K562 (cell line): ENCODE results near the gene FARP1. TPM values are rescaled to one million over a fixed set of nuclear protein-coding genes. Genes with fewer than 3 reads are reported as not detected.

Experiments used
- ATAC-seq: fragments of 200-7000 bp; cut with Tn5 transposase; 3 replicates; pipeline ENCODE4 v1.9.1; 2020; ENCODE audit warnings: moderate library complexity
- BruUV-seq: library from RNA; stranded (reverse); fragments of 400-500 nt; replicated peaks from 2 replicates; lab custom pipeline; 2021; lab: Mats Ljungman, UMichigan
- CTCF ChIA-PET: fragments of 300-600 bp; formaldehyde crosslinking; extraction: SDS; loops from one replicate; lab custom pipeline; 2021; ENCODE audit warnings: low intra/inter-chr PET ratio; lab: Yijun Ruan, JAX
- POLR2A ChIA-PET: fragments of 300-600, 350-650 bp; sonication (Branson Sonifier 250); formaldehyde crosslinking; extraction: SDS; loops from one replicate; lab custom pipeline; 2021; ENCODE audit warnings: antibody characterized with exemption, inconsistent platforms; lab: Yijun Ruan, JAX
- DNase-seq, 4 experiments: peaks; one replicate each; pipeline versions ENCODE4 v3.0.0 to v3.0.0-alpha.2; 2011 to 2018; ENCODE audit warnings: low spot score in 3 of 4, mixed read lengths in 3 of 4; ENCODE audit errors: extremely low read depth in 1 of 4
- FAIRE-seq: peaks from 2 replicates; lab custom pipeline; 2011; peaks lifted over from hg19 to GRCh38; lab: Jason Lieb, UNC
- H2AFZ ChIP-seq: 2 replicates; pipeline ENCODE4 v1.6.0; 2011; ENCODE audit warnings: low read depth, low read length, control low read depth, inconsistent platforms
- H3K27ac ChIP-seq: fragments of 200-600 bp; 3 replicates; pipeline ENCODE4 v1.8.0; 2011; ENCODE audit warnings: low read depth, mild to moderate bottlenecking, control low read depth, inconsistent platforms, low read length, moderate library complexity, mixed read lengths; ENCODE audit errors: extremely low read depth
- H3K27me3 ChIP-seq, 2 experiments: fragments of 300-600 bp in 1 of 2; 2 replicates in 1 of 2; 3 replicates in 1 of 2; pipeline versions ENCODE4 v1.6.0 to v1.8.0; 2011; ENCODE audit warnings: inconsistent platforms in 2 of 2, low read length in 2 of 2, mild to moderate bottlenecking in 1 of 2, mixed read lengths in 1 of 2, moderate library complexity in 1 of 2; ENCODE audit not compliant: control insufficient read depth in 2 of 2, insufficient read depth in 2 of 2
- H3K36me3 ChIP-seq: fragments of 300-600 bp; 3 replicates; pipeline ENCODE4 v1.8.0; 2011; ENCODE audit warnings: mild to moderate bottlenecking, low read length, inconsistent platforms; ENCODE audit not compliant: control insufficient read depth, insufficient read depth
- H3K4me1 ChIP-seq, 2 experiments: fragments of 200-600 bp in 1 of 2; replicated peaks in 1 of 2; 2 replicates in 1 of 2; 3 replicates in 1 of 2; pipeline versions ENCODE4 v1.5.1 to v1.8.0; 2011; ENCODE audit warnings: inconsistent platforms in 2 of 2, low read length in 2 of 2, mild to moderate bottlenecking in 1 of 2, mixed read lengths in 1 of 2, moderate library complexity in 1 of 2; ENCODE audit not compliant: control insufficient read depth in 2 of 2, insufficient read depth in 2 of 2
- H3K4me2 ChIP-seq: 2 replicates; pipeline ENCODE4 v1.6.1; 2011; ENCODE audit warnings: low read length, control low read depth, inconsistent platforms, mixed read lengths; ENCODE audit not compliant: insufficient read depth
- H3K4me3 ChIP-seq: fragments of 200-600 bp; sonication (generic), shearing (Covaris generic); 2 replicates; pipeline ENCODE4 v1.5.1; 2016; ENCODE audit warnings: control low read depth, inconsistent platforms
- H3K79me2 ChIP-seq: fragments of 200-600 bp; 3 replicates; pipeline ENCODE4 v1.8.0; 2011; ENCODE audit warnings: low read length, inconsistent platforms; ENCODE audit not compliant: control insufficient read depth, insufficient read depth
- H3K9ac ChIP-seq, 2 experiments: 2 replicates each; pipeline versions ENCODE4 v1.6.0 to v1.6.1; 2011; ENCODE audit warnings: low read depth in 2 of 2, low read length in 2 of 2, control low read depth in 1 of 2, inconsistent platforms in 1 of 2, mild to moderate bottlenecking in 1 of 2, mixed read lengths in 1 of 2; ENCODE audit not compliant: insufficient read depth in 1 of 2
- H3K9me1 ChIP-seq: one replicate; pipeline ENCODE4 v1.6.0; 2011; ENCODE audit warnings: inconsistent platforms, mild to moderate bottlenecking, low read length, moderate library complexity; ENCODE audit not compliant: control insufficient read depth, insufficient read depth
- H3K9me3 ChIP-seq: replicated peaks from 2 replicates; pipeline ENCODE4 v1.5.1; 2011; ENCODE audit warnings: low read depth, low read length, inconsistent platforms; ENCODE audit not compliant: control insufficient read depth, insufficient read depth
- H4K20me1 ChIP-seq: replicated peaks from 2 replicates; pipeline ENCODE4 v1.6.1; 2011; ENCODE audit warnings: low read length, inconsistent platforms, mixed read lengths; ENCODE audit not compliant: control insufficient read depth, insufficient read depth
- DNMT1 ChIP-seq: fragments of 450-650 bp; IDR thresholded peaks from 2 replicates; pipeline ENCODE4 v1.6.1; 2016; ENCODE audit warnings: antibody characterized with exemption, mild to moderate bottlenecking
- LEF1 ChIP-seq: fragments of 450-650 bp; IDR thresholded peaks from 2 replicates; pipeline ENCODE4 v1.6.1; 2016; ENCODE audit warnings: mild to moderate bottlenecking
- RFX1 ChIP-seq: fragments of 450-650 bp; IDR thresholded peaks from 2 replicates; pipeline ENCODE4 v1.6.1; 2016; ENCODE audit warnings: mild to moderate bottlenecking, moderate library complexity
- SPI1 ChIP-seq: IDR thresholded peaks from 2 replicates; pipeline ENCODE4 v1.6.1; 2011; ENCODE audit warnings: low read depth, low read length, control low read depth, borderline replicate concordance
- WGBS: fragments of 100-300 bp; shearing (Covaris generic); methylation state at CpG from one replicate; pipeline ENCODE4 v1.1.6; 2016; ENCODE audit warnings: low coverage, mixed read lengths; ENCODE audit not compliant: insufficient coverage; ENCODE audit errors: missing lambda C conversion rate; 5-methylcytosine and 5-hydroxymethylcytosine counted together
- in situ Hi-C: fragments of 300-500 bp; cut with MboI; formaldehyde crosslinking; loops from 4 replicates; pipeline ENCODE4 v1.15.0; 2018; ENCODE audit warnings: inconsistent platforms, mixed read lengths
- intact Hi-C: fragments of 100-400 bp; cut with micrococcal nuclease; formaldehyde crosslinking; loops from 2 replicates; pipeline ENCODE4 v1.14.2; 2022
- polyA plus RNA-seq, 8 experiments: library from polyadenylated mRNA; depleted of rRNA in 4 of 8; stranded (reverse) in 5 of 8; unstranded in 3 of 8; fragments of >200 nt; fragmentation: Nextera tagmentation in 2 of 8; fragmentation: Illumina TruSeq in 1 of 8; extraction: Ambion mirVana in 2 of 8; extraction: Trizol in 1 of 8; gene quantifications; 2 replicates each; pipeline versions ENCODE4 v1.2.1 to v1.2.3, GENCODE V29; 2011 to 2014; ENCODE audit warnings: inconsistent platforms in 1 of 8, missing spikeins in 1 of 8
- total RNA-seq, 7 experiments: library from RNA; depleted of rRNA in 6 of 7; stranded (reverse); fragments of >200 nt in 6 of 7; fragmentation: Illumina TruSeq in 2 of 7; extraction: Trizol in 2 of 7; gene quantifications; 2 replicates each; pipeline versions ENCODE4 v1.2.1 to v1.2.3, GENCODE V29; 2011 to 2021; ENCODE audit warnings: low replicate concordance in 1 of 7
- TF ChIP-seq, protein P1 (sequence below): sonication (generic); formaldehyde crosslinking; IDR thresholded peaks from 2 replicates; pipeline ENCODE4 v1.8.1; 2023; ENCODE audit warnings: mild to moderate bottlenecking, missing genetic modification reagents

Gene FARP1
- total and polyA plus RNA-seq, 9 of the 15 experiments (the other 6 are each of a cell fraction or from before 2014, with no cell fraction given) = 0.03 to 0.29 (median 0.05) TPM; not detected in 3

DNA sequence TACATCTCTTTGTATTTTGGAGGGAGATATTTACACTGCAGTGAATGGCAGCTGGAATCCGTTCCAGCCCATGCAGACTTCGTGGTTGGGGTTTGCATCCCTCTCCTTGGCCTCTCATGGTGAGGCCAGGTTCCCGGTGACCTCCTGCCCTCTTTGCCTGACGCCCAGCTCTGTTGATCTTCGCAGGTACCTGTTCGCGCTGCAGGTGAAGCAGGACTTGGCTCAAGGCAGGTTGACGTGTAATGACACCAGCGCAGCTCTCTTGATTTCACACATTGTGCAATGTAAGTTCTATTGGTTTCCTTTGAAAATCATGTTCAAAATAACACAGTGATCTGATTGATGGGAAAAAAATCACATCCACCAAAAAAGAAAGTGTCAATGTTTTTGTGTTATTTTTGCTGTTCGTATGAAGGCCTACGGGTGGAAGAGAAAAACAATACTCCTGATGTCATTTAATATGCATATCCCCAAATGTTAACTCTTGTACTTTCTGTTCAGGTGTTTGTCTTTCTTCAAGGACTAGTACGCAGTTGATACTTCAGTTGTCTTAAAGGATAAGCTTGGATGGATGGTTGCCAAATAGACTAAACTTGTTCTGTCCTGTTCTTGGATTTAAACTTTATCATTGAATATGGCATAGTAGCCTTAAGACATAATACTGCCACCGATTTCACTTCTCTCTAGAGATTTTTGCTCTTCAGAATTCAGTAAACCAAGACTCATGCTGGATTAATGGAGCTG, 234.9 kb downstream of the FARP1 start:
- no peaks in the 10 kb centered on the region for H3K9me3 ChIP-seq
- H3K9ac ChIP-seq = no peak overlapping the region
- ChIA-PET CTCF (no interaction called here), POLR2A (no interaction called here)
- no peaks in the 10 kb centered on the region for H3K9me1 ChIP-seq
- DNase-seq (no peak), FAIRE-seq (no peak), ATAC-seq (no peak)
- intact Hi-C loops = no loop called here
- WGBS = 2% methylated on average over 11 of the region's 13 CpGs
- H3K27me3 ChIP-seq = peaks cover 5 to 6% of the 10 kb centered on the region in 2 experiments; a peak in 3 of 5 replicates
- no peaks in the 10 kb centered on the region for H3K79me2 ChIP-seq
- H3K36me3 ChIP-seq = no peaks in the 10 kb centered on the region
- H3K4me3 ChIP-seq = no peak overlapping the region
- no peak overlapping the region for H3K27ac ChIP-seq
- in situ Hi-C loops = no loop called here
- H3K4me2 ChIP-seq = no peak overlapping the region
- no TSS peak for BruUV-seq
- H4K20me1 ChIP-seq = no peaks in the 10 kb centered on the region
- H2AFZ ChIP-seq = no peak overlapping the region
- no peak for TF ChIP-seq RFX1
- TF ChIP-seq, protein P1, sequence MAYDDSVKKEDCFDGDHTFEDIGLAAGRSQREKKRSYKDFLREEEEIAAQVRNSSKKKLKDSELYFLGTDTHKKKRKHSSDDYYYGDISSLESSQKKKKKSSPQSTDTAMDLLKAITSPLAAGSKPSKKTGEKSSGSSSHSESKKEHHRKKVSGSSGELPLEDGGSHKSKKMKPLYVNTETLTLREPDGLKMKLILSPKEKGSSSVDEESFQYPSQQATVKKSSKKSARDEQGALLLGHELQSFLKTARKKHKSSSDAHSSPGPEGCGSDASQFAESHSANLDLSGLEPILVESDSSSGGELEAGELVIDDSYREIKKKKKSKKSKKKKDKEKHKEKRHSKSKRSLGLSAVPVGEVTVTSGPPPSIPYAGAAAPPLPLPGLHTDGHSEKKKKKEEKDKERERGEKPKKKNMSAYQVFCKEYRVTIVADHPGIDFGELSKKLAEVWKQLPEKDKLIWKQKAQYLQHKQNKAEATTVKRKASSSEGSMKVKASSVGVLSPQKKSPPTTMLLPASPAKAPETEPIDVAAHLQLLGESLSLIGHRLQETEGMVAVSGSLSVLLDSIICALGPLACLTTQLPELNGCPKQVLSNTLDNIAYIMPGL (CRISPR knock-in tag) = no peak
- TF ChIP-seq SPI1 = no peak
- TF ChIP-seq DNMT1 = no peak
- no peak for TF ChIP-seq LEF1
- H3K4me1 ChIP-seq = no peaks in the 10 kb centered on the region
